ENCODE results near the gene SEC14L6. TPM values are rescaled to one million over a fixed set of nuclear protein-coding genes. Genes with fewer than 3 reads are reported as not detected.

The SEC14L6 gene
- total RNA-seq, 1 donor, result not detected

- no peak for TF ChIP-seq CTCF (IDR thresholded peaks at IDR 0.05; ENCODE audit: insufficient read depth, low read depth, low read length)
- DNase-seq (ENCODE audit: low read depth), result no peak
These were observed 9.3 kb downstream of the SEC14L6 start for GRCh38 chr22:30537083-30537731.

GRCh38 chr22:30535182-30535581, 11.4 kb downstream of the SEC14L6 start:
- H3K4me3 ChIP-seq (ENCODE audit: low read depth, low read length), result no peak overlapping the region
- no peak for DNase-seq (ENCODE audit: low read depth)
- TF ChIP-seq CTCF (IDR thresholded peaks at IDR 0.05; ENCODE audit: insufficient read depth, low read depth, low read length), result no peak

More at GRCh38 chr22:30537083-30537731, 9.3 kb downstream of the SEC14L6 start:
- no peak overlapping the region for H3K4me3 ChIP-seq (ENCODE audit: low read depth, low read length)

- H3K4me3 ChIP-seq (ENCODE audit: low read depth, low read length), result no peak overlapping the region
- DNase-seq (ENCODE audit: low read depth), result no peak
- TF ChIP-seq CTCF (IDR thresholded peaks at IDR 0.05; ENCODE audit: insufficient read depth, low read depth, low read length), result no peak
These were observed 14.6 kb downstream of the SEC14L6 start for GRCh38 chr22:30531651-30532608.

GRCh38 chr22:30526656-30527055, 19.9 kb downstream of the SEC14L6 start:
- no peak for DNase-seq (ENCODE audit: low read depth)
- TF ChIP-seq CTCF (IDR thresholded peaks at IDR 0.05; ENCODE audit: insufficient read depth, low read depth, low read length), result no peak
- H3K4me3 ChIP-seq (ENCODE audit: low read depth, low read length), result no peak overlapping the region

GRCh38 chr22:30523646-30524489, 22.7 kb downstream of the SEC14L6 start:
- no peak for TF ChIP-seq CTCF (IDR thresholded peaks at IDR 0.05; ENCODE audit: insufficient read depth, low read depth, low read length)
- H3K4me3 ChIP-seq (ENCODE audit: low read depth, low read length), result no peak overlapping the region
- DNase-seq (ENCODE audit: low read depth), result no peak

- no peak for TF ChIP-seq CTCF (IDR thresholded peaks at IDR 0.05; ENCODE audit: insufficient read depth, low read depth, low read length)
These were observed 25.0 kb downstream of the SEC14L6 start for GRCh38 chr22:30521368-30522156.

More at GRCh38 chr22:30521368-30522156, 25.0 kb downstream of the SEC14L6 start:
- H3K4me3 ChIP-seq (ENCODE audit: low read depth, low read length), result no peak overlapping the region
- no peak for DNase-seq (ENCODE audit: low read depth)
